HL-60/S4 treated with retinoic acid at 250 ng/mL for 4 days and 3 days (cell line): ENCODE measurements around the gene P2RX1.
"Not testable (repeated sequence)": the region's sequence is repeated elsewhere in the genome, so short reads cannot be mapped to it uniquely, and the experiment has no call there.

Experiments used
- in situ Hi-C: fragments of 300-500 bp; cut with MboI; formaldehyde crosslinking; loops from 2 replicates; pipeline ENCODE4 v1.7.0; 2022; ENCODE audit warnings: low sequenced_read_pairs

The P2RX1 gene

DNA sequence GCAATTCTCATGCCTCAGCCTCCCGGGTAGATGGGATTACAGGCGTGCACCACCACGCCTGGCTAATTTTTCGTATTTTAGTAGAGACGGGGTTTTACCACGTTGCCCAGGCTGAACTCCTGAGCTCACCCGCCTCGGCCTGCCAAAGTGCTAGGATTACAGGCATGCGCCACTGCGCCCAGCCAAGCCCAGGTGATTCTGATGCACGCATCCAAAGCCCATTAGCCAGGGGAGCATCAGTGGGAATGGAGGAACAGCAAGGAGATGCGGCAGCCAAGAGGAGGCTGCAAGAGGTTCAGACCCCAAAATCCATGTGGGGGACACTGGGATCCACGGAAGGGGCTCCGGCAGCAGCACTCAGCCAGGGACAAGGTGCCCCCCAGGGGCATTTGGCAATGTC, 35.9 kb upstream of the P2RX1 start:
- in situ Hi-C loops: no loop called here

DNA sequence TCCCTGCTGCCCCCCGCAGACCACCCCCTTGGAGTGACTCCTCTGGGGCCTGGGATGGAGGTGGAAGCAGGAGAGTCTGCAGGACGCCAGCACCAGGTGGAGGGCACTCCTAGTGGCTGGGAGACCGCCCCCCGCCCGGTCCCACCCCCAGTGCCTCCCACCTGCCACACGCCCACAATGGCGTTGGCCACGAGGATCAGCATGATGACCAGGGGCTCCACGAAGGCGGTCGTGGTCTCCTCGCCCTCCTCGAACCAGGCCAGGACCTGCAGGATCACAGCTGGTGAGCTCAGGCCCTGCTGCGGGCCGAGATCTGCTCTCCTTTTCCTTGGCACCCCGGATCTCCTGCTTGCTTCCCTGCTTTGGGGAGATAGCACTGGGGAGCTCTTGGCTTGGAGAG, 35.2 kb upstream of the P2RX1 start:
- in situ Hi-C loops: no loop called here

DNA sequence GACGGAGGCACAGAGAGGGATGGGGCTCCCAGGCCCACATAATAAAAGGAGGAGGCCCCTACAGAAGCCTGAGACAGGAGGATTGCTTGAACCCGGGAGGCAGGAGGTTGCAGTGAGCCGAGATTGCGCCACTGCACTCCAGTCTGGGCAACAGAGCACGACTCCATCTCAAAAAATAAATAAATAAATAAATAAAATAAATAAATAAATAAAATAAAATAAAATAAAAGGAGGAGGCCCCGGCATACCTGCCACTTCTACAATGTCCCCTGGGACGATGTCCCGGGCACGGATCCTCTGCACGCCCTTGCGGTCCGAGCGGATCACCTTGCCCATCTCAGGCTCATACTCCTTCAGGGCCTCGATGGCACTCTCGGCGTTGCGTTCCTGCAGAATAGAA, 34.7 kb upstream of the P2RX1 start:
- in situ Hi-C loops: no loop called here

DNA sequence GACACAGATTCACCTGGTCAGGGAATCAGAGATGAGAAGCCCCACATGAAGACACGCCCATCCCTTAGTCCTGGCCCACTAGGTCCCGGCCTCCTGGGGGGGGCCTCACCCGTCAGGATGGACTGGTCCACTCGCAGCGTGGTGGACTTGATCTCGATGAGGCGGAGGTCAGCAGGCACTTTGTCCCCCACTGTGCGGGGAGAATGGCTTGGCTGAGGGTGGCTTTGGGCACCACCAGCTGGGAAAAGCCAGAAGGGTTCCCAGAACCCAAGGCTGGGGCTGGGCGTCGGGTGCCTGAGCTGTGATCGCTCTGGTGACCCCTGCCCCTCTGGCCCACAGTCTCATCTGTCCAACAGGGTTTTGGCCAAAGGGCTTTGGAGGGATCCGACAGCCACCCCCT, 34.3 kb upstream of the P2RX1 start:
- in situ Hi-C loops: no loop called here

DNA sequence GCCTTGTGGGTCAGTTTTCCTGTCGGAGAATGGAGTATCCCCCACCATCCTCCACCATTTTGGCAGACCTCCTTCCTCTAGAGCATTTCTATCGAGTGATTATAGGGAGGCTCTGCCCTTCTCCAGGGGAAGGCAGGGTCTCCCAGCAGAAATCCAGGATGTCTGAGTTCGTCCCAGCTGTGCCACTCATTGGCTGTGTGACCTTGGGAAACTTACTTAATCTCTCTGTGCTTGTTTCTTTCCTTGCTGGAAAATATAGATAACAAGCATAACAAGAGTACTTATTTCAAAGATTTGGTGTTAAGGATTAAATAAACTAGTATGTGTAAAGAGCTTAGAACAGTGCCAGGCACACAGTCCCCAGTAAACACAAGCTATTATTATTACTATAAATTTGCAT, 33.2 kb upstream of the P2RX1 start:
- in situ Hi-C loops: no loop called here

DNA sequence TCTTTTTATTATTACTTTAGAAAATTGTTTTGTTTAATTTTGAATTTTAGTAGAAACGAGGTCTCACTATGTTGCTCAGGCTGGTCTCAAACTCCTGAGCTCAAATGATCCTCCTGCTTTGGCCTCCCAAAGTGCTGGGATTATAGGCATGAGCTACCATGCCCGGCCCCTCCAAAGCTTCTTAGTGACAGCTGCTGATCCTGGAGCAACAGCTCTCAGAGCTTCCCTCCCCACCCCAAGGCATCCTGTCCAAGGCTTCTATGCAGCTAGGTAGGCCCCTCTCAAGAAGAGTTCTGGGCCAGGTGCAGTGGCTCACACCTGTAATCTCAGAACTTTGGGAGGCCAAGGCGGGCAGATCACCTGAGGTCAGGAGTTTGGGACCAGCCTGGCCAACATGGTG, 32.3 kb upstream of the P2RX1 start:
- in situ Hi-C loops: not testable (repeated sequence)

DNA sequence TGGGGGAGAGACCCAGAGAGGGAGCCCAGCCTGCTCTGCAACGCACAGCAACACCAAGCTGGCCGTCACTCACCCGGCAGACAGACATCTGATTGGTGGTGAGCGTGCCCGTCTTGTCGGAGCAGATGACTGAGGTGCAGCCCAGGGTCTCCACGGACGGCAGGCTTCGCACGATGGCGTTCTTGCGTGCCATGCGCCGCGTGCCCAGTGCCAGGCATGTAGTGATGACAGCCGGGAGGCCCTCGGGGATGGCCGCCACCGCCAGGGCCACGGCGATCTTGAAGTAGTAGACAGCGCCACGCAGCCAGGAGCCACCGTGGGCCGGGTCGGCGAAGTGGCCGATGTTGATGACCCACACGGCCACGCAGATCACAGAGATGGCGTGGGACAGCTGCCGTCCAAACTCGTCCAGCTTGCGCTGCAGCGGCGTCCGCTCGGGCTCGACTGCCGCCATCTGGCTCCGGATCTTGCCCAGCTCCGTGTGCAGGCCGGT, 31.1 kb upstream of the P2RX1 start:
- in situ Hi-C loops: no loop called here

DNA sequence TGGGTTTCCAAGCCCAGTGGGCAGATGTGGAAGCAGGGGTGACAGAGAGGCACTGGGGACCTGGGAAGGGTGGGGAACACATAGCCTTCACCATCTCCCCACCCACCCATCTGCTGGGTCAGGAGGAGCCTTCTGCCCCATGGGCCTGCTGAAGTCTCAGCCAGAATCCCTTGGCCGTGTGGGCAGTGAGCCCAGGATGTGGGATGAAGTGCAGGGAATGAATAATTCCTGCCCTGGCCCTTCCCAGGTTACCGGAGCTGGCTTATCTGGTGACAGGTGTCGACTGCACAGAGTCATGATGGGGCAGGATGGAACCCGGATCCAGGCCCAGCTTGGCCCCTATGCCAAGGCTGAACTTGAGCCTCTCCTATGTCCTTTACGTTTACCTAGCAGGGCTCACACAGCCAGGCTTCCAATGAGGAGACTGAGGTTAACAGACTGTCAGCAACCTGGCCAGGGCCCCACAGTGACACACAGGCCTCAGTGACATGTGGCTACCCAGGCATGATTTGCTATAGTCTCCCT, 30.5 kb upstream of the P2RX1 start:
- in situ Hi-C loops: no loop called here

DNA sequence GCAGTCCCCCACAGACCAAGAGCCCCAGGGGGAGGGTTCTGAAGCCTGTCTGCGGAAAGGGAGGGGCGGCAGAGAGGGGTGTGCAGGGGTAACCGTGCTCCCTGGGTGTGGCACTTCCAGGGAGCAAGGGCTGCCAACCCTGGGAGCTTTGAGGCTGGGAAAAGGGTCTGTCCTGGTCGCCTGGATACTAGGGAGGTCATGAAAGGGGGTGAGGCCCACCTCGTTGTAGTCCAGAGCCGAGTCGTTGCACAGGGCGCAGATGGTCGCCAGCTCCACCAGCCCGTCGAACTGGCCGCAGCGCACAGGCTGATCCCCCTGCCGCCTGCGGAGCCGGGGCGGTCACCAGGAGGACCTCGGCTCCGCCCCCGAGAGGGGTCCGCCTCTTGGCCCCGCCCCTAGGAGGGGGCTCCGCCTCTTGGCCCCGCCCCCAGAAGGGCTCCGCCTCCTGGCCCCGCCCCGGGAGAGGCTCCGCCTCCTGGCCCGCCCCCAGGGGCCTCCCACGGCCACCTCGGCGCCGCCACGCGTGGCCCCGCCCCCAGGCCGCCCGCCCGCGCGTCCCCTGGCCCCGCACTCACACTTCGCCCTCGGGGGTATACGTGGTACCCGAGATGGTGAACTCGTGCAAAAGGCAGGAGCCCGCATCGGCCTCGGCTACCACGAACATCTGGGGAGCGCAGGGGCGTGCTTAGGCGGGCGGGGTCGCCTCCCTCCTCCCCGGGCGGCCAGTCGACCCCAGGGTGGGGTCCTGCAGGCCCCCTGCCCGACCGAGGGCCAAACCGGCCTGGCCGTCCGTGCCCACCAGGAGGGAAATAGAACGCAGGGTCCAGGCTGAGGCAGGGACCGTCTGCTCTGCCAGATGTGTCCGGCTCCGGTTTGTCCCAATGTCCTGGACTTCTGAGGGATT, 28.5 kb upstream of the P2RX1 start:
- in situ Hi-C loops: no loop called here

DNA sequence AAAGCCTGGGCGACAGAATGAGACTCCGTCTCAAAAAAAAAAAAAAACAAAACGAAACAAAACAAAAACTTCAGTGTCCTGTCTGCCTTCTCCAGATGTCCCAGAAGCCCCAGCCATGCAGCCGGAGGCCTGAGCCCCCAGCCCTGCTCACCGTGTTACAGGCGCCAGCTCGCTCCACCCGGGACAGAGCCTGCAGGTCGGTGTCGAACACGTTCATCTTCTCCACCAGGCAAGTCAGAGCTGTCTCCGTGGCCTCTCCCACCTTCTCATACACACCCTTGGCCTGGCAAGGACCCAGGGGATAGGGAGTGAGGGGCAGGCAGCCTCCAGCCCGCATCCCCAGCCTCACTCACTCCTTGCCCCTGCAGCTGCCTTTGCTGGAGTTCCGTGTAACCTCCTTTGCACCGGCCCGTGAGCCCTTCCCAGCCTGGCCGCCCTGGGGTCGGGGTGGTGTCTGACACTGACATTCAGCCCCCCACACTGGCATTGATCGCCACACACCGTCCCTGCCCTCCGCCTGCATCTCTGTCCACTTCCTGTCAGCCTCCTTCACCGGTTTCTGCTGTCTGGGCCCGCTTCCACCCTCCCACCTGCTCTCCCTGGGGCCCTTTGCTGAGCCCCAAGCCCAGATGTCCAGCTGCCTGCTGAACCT, 27.1 kb upstream of the P2RX1 start:
- in situ Hi-C loops: no loop called here

DNA sequence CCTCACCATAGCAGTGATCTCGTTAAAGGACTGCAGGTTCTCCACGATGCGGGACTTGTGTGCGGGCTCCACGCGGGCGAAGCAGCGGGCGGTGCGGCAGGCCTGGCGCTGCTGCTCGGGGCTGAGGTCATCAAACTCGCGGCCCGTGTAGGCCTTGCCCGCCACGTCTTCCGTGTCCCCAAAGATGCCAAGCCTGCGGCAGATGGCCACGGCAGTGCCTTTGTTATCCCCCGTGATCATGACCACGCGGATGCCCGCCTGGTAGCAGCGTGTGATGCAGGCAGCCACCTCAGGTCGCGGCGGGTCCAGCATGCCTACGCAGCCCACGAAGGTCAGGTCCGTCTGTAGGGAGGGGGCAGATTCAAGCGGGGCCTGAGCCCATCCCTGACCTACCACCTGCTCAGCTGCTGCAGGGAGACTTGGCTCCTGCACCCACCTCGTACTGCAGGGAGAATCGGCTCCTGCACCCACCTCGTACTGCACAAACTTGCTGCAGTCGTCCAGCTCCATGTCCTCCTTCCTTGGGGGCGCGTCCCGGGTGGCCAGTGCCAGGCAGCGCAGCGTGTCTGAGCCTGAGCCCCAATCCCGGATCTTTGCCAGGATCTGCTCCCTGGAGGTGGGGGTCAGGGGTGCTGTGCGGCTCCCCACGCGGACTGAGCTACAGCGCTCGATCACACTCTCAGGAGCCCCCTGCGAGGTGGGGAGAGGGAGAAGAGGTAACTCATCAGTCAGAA, 24.9 kb upstream of the P2RX1 start:
- in situ Hi-C loops: no loop called here

DNA sequence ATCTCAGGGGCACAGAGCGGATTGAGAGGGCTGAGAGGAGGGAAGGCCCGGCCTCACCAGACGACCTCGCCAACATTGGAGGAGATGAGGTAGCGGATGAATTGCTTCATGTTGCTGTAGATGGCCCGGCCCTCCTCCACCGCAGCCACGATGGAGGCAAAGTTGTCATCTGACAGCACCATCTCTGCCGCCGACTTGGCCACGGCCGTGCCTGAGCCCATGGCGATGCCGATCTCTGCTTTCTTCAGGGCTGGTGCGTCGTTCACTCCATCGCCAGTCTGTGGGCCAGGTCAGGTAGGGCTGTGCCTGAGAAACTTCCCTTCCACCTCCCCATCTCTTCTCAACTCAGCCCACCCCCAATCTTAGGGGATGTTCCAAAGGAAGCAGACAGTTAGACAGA, 21.1 kb upstream of the P2RX1 start:
- in situ Hi-C loops: no loop called here

DNA sequence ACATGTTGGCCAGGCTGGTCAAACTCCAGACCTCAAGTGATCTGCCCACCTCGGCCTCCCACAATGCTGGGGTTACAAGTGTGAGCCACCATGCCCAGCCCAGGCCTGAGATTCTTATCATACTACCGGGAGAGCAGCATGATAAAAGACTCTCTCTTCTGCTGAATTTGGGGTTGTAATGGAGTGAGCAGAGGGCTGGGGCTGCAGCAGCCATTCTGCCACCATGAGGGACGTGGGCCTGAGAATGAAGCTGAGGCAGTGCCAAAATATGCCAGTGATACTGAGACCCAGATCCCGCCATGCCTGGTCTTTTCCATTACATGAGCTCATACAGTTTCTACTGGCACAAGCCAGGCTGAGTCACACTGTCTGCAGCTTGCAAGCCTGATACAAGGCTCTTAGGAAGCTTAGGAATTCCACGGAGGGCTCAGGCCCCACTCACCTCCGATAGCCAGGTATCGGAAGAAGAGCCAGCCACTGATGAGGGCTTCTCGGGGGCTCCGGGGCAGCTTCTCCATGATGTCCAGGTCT, 19.6 kb upstream of the P2RX1 start:
- in situ Hi-C loops: no loop called here

DNA sequence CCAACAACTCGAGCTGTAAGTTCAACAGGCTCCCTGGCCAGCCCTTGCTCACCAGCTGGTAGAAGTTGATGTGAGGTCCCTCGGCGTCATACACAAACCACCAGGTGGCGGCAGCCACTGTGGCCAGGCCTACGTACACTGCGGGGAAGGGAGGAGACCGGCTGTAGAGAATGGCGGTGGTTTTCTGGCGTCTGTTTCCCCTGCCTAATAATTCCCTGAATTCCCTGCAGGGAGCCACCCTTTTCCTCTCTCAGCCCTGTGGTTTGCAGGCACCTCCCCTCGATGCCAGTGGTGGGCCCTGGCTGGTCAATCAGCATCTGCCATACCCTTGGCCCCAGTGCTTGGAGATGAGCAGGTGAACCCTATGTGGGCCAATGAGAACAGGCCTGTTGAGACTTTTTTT, 18.9 kb upstream of the P2RX1 start:
- in situ Hi-C loops: no loop called here

DNA sequence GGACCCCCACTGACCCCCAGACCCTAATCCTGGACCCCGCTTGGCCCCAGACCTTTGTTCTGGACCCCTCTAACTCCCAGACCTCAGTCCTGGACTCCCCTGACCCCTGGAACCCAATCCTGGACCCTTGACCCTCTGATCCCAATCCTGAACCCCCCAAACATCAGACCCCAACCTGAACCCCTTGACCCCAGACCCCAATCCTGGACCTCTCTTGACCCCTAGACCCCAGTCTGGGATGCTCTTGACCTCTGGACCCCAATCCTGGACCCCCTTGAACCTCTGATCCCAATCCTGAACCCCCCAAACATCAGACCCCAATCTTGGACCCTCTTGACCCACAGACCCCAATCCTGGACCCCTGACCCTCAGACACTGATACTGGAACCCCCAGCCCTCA, 13.5 kb upstream of the P2RX1 start:
- in situ Hi-C loops: no loop called here

DNA sequence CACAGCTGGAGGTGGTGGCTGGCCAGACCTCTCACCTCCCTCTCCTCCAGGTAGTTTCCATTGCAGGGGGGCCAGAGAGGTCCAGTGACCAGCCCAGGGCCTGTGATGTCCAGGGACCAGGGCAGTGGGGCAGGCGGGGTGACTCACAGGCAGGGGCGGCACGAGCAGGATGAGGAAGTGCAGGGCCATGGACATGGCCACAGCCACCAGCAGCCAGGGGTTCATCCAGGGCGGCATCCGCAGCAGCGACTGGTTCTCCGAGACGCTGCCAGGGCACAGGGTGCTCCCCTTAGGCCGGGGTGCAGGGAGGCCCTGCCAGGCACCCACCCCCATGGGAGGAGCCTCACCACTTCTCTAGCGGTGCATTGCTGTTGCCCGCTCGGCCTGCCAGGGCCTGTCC, 12.9 kb upstream of the P2RX1 start:
- in situ Hi-C loops: no loop called here

DNA sequence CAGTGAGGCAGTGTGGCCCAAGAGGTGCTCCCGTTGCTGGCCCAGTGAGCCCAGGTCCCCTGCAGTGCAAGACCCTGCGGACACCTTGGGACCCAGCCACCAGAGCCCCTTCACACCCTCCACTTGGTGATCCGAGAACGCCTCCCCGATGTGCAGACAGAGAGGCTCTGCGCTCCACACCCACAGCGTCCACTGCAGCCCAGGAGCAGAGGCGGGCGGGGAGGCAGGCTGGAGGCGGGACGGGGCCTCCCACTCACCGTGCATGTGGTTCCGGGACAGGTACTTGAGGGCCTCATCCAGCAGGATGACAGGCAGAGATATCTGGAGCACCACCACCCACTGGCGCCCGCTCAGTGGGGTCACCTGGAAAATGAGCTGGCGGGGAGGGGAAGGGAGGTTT, 12.1 kb upstream of the P2RX1 start:
- in situ Hi-C loops: no loop called here

DNA sequence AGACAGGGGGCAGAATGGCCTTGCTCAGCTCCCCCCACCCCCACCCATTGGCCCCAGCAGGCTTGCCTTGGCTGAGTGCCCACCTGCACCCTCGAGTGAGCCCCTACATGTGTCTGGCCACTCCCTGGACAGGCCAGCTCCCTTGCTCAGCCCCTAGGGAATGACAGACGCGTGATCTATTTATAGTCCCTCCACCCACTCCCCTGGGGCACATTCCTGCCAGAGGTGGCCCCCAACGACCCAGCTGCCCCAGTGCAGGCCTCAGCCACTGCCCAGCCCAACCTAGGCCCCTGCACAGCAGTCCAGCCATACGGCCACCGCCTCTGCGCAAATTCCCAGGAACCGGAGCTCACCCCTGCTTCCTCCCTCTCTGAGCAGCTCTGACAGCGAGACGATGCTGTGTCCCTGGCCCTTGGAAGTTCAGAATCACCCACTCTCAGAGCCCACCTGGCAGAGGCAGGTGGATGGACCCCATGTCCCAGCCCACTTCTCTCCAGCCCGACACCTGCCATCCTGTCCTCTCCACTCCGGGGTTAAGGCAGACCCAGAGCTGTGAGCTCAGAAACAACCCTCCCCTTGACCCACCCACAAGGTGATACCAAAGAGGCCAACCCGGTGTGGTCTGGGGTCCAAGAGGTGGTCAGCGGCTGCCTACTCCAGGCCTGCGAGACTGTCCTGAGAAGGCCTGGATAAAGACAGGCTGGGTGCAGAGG, 11.5 kb upstream of the P2RX1 start:
- in situ Hi-C loops: no loop called here

DNA sequence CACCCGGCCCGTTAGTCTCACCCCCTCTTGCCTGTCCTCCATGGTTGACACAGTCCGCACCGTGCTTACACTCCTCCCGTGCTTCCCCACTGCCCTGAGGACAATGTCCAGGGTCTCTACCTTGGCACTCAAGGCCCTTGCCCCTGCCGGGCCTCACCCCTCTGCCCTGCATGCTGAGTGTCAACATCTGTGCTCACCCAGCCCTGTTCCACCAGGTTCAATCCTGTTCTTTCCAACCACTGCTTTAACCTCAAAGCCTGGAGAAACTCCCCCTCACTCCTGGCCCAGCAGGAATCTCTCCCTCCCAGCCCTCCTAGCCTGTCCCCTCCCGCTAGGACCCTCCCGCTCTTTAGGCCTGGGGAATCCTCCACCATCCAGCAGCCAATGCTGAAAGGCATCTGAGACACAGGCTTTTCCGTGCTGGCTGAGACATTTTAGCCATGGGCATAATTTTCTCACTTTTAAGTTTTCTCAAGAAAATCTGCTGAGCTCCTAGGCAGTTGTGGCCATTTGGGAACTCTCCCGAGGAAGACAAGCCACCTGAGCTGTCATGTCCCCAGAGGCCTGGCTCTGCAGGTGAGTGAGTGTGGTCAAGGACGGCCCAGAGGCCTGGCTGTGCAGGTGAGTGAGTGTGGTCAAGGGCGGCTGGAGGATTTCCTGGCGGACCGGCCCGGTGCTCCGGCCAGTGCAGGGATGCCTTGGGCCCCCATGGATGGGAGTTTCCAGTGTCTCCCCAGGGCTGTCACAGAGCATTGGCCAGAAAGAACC, 10.8 kb upstream of the P2RX1 start:
- in situ Hi-C loops: no loop called here
